Measurements from ENCODE around the gene CAMTA1. TPM values are rescaled to one million over a fixed set of nuclear protein-coding genes. Genes with fewer than 3 reads are reported as not detected.

CAMTA1 gene
- total RNA-seq, 2 experiments from 2014 or later: 43.9 to 73.3 TPM

DNA sequence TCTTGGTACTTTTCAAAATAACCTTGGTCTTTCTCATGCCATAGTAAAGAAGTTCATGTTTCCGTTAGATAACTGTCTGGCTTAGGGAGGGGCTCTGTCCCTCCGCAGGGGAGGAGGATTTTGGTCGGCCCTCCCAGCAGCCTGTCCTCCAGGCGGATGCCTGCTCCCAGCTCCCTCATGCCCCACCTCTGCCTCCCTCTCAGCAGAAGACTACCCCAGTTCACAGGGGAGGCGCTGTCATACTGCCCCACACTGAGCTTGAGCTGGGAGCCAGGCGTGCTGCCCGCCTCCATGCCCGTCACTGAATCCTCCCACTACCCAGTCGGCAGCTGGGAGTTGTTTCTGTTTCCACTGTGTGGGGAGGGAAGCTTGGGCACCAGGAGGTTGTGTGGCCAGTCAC, 127.3 kb downstream of the CAMTA1 start:
- no peak overlapping the region for H3K4me3 ChIP-seq (ENCODE audit: low read depth, low read length, poor library complexity, severe bottlenecking)
- ChIA-PET POLR2A (interaction anchor here (0.6 kb wide), 1 partner anchor 27 kb away, joined by 3 read pairs; no protein-coding TSS in a partner anchor), CTCF (ENCODE audit: unreplicated experiment) (no interaction called here)
- no peaks in the 10 kb centered on the region for H3K79me2 ChIP-seq (ENCODE audit: insufficient read depth, low read depth, low read length)
- no peaks in the 10 kb centered on the region for H3K4me1 ChIP-seq (ENCODE audit: insufficient read depth, low read length, poor library complexity, severe bottlenecking)
- BruUV-seq (replicated peaks): no TSS peak
- H3K27ac ChIP-seq (ENCODE audit: low read depth, low read length, poor library complexity, severe bottlenecking): no peak overlapping the region
- H2AFZ ChIP-seq (ENCODE audit: low read length): no peak overlapping the region
- H3K36me3 ChIP-seq (ENCODE audit: insufficient read depth, low read length): no peaks in the 10 kb centered on the region
- no peak overlapping the region for H3K4me2 ChIP-seq (ENCODE audit: low read length)
- intact Hi-C loops (cut with micrococcal nuclease; ENCODE audit: unreplicated experiment): no loop called here
- TF ChIP-seq CTCF (conservative IDR thresholded peaks at IDR 0.05; ENCODE audit: low read length) (no peak), EZH2phosphoT487 (IDR thresholded peaks at IDR 0.05; ENCODE audit: borderline replicate concordance, low read depth, low read length) (no peak)
- H4K20me1 ChIP-seq (ENCODE audit: insufficient read depth, low read length): no peaks in the 10 kb centered on the region
- no peaks in the 10 kb centered on the region for H3K9me2 ChIP-seq (ENCODE audit: insufficient read depth, low read length)
- no peaks in the 10 kb centered on the region for H3K9me3 ChIP-seq (ENCODE audit: low read length)
- no peak for DNase-seq (ENCODE audit: low spot score)

DNA sequence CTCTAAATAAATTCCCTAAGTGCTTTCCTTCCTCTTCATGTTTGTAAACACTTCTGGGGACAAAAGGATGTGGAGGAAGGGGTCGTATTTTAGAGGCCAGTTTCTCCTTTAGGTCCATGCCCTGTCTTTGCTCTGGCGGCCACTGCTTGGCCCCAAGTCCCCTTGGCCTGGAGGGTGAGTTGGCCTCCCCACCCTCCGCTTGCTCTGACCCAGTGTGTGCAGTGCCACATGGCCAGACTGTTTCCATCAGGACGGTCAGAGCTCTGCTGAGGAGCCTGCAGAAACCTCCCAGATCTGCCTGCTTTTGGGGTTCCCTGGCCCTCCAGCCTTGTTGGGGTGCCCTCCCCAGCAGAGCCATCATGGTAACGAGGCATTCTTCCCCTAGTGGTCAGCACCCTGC, 127.8 kb downstream of the CAMTA1 start:
- DNase-seq (ENCODE audit: low spot score): no peak
- Histone ChIP-seq H3K4me3 (ENCODE audit: low read depth, low read length, poor library complexity, severe bottlenecking) (no peak overlapping the region), H3K27ac (ENCODE audit: low read depth, low read length, poor library complexity, severe bottlenecking) (no peak overlapping the region), H3K4me2 (ENCODE audit: low read length) (no peak overlapping the region), H3K36me3 (ENCODE audit: insufficient read depth, low read length) (no peaks in the 10 kb centered on the region), H3K9me3 (ENCODE audit: low read length) (no peaks in the 10 kb centered on the region), H4K20me1 (ENCODE audit: insufficient read depth, low read length) (no peaks in the 10 kb centered on the region), H2AFZ (ENCODE audit: low read length) (no peak overlapping the region), H3K4me1 (ENCODE audit: insufficient read depth, low read length, poor library complexity, severe bottlenecking) (no peaks in the 10 kb centered on the region), H3K79me2 (ENCODE audit: insufficient read depth, low read depth, low read length) (no peaks in the 10 kb centered on the region), H3K9me2 (ENCODE audit: insufficient read depth, low read length) (no peaks in the 10 kb centered on the region)
- BruUV-seq (replicated peaks): no TSS peak
- ChIA-PET CTCF (ENCODE audit: unreplicated experiment) (no interaction called here), POLR2A (no interaction called here)
- intact Hi-C loops (cut with micrococcal nuclease; ENCODE audit: unreplicated experiment): no loop called here
- no peak for TF ChIP-seq EZH2phosphoT487 (IDR thresholded peaks at IDR 0.05; ENCODE audit: borderline replicate concordance, low read depth, low read length)
- TF ChIP-seq CTCF (conservative IDR thresholded peaks at IDR 0.05; ENCODE audit: low read length): no peak

- CTCF ChIA-PET (ENCODE audit: unreplicated experiment): no interaction called here
- TF ChIP-seq EZH2phosphoT487 (IDR thresholded peaks at IDR 0.05; ENCODE audit: borderline replicate concordance, low read depth, low read length) (no peak), CTCF (conservative IDR thresholded peaks at IDR 0.05; ENCODE audit: low read length) (no peak)
- Histone ChIP-seq H2AFZ (ENCODE audit: low read length) (no peak overlapping the region), H3K9me3 (ENCODE audit: low read length) (no peaks in the 10 kb centered on the region), H4K20me1 (ENCODE audit: insufficient read depth, low read length) (no peaks in the 10 kb centered on the region), H3K4me1 (ENCODE audit: insufficient read depth, low read length, poor library complexity, severe bottlenecking) (no peaks in the 10 kb centered on the region), H3K36me3 (ENCODE audit: insufficient read depth, low read length) (no peaks in the 10 kb centered on the region), H3K9me2 (ENCODE audit: insufficient read depth, low read length) (no peaks in the 10 kb centered on the region), H3K79me2 (ENCODE audit: insufficient read depth, low read depth, low read length) (no peaks in the 10 kb centered on the region), H3K27ac (ENCODE audit: low read depth, low read length, poor library complexity, severe bottlenecking) (no peak overlapping the region), H3K4me2 (ENCODE audit: low read length) (no peak overlapping the region), H3K4me3 (ENCODE audit: low read depth, low read length, poor library complexity, severe bottlenecking) (no peak overlapping the region)
- POLR2A ChIA-PET: no interaction called here
- no peak for DNase-seq (ENCODE audit: low spot score)
- intact Hi-C loops (cut with micrococcal nuclease; ENCODE audit: unreplicated experiment): no loop called here
- BruUV-seq (replicated peaks): no TSS peak
These were observed 129.5 kb downstream of the CAMTA1 start for GRCh38 chr1:6914706-6915105.
